ENCODE results near the gene ENTREP3. TPM values are rescaled to one million over a fixed set of nuclear protein-coding genes. Genes with fewer than 3 reads are reported as not detected.

Gene ENTREP3, protein sequence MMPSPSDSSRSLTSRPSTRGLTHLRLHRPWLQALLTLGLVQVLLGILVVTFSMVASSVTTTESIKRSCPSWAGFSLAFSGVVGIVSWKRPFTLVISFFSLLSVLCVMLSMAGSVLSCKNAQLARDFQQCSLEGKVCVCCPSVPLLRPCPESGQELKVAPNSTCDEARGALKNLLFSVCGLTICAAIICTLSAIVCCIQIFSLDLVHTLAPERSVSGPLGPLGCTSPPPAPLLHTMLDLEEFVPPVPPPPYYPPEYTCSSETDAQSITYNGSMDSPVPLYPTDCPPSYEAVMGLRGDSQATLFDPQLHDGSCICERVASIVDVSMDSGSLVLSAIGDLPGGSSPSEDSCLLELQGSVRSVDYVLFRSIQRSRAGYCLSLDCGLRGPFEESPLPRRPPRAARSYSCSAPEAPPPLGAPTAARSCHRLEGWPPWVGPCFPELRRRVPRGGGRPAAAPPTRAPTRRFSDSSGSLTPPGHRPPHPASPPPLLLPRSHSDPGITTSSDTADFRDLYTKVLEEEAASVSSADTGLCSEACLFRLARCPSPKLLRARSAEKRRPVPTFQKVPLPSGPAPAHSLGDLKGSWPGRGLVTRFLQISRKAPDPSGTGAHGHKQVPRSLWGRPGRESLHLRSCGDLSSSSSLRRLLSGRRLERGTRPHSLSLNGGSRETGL
- 13.7 and 14.8 TPM in 2 replicates for total RNA-seq

DNA sequence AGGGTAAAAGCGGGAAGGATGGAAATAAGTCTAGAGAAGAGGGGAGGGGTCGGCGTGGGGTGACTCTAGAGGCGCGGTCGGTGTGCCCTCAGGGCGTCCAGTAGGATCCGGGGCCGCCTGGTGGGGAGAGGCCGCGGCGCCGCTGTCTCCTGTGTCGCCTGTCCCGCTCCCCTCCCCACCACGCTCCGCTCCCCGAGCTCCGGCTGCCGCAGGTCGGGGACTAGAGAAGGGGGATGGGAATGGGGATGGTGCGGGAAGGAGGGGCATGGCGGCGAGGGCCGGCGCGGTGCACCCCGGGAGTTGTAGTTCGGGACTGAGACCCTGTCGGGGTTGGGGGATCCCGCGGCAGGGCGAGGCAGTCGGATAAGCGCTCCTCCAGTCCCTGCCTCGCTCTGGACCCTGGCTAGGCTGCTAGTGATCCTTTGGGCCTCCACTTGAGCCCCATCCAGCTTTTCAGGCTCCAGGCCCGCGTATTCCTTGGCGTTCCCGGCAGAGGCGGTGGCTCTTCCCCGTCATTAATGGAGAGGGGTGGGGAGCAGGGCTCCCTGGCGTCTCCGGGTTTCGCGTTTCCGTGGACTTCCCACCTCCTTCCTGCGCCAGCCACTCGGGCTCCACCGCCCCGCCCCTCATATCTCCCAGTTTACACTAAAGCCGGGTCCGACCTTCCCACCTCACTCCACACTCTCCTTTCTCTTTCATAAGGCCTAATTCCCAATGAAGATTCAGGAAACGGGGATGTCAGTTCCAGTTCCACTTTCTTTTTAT, at the start of gene ENTREP3:
Gene ENTREP3 (minus strand): TSS at position 241 of the 765 bp plus-strand sequence. CDS start 606 bp downstream, outside the sequence.
- TF ChIP-seq, protein P1, sequence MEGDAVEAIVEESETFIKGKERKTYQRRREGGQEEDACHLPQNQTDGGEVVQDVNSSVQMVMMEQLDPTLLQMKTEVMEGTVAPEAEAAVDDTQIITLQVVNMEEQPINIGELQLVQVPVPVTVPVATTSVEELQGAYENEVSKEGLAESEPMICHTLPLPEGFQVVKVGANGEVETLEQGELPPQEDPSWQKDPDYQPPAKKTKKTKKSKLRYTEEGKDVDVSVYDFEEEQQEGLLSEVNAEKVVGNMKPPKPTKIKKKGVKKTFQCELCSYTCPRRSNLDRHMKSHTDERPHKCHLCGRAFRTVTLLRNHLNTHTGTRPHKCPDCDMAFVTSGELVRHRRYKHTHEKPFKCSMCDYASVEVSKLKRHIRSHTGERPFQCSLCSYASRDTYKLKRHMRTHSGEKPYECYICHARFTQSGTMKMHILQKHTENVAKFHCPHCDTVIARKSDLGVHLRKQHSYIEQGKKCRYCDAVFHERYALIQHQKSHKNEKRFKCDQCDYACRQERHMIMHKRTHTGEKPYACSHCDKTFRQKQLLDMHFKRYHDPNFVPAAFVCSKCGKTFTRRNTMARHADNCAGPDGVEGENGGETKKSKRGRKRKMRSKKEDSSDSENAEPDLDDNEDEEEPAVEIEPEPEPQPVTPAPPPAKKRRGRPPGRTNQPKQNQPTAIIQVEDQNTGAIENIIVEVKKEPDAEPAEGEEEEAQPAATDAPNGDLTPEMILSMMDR (IDR thresholded peaks at IDR 0.05), result no peak
- CTCF ChIA-PET, result interaction anchor here (1.4 to 2.0 kb wide), 3 partner anchors 31 to 68 kb away, joined by 3 to 6 read pairs (median 4); no protein-coding TSS in a partner anchor
- Mint-ChIP-seq H3K27me3 (no peaks in the 10 kb centered on the region), H3K9me3 (no peaks in the 10 kb centered on the region), H3K4me3 (peak within 1 kb of the TSS; percentile 84), H3K27ac (peak within 1 kb of the TSS; percentile 53), H3K36me3 (ENCODE audit: low read depth) (peaks cover 39% of the 10 kb centered on the region), H3K4me1 (peaks cover 37% of the 10 kb centered on the region)
- DNase-seq, result peak; percentile 69
- peak; percentile 66 for ATAC-seq (ENCODE audit: low read depth)
- POLR2A ChIA-PET, result interaction anchor here (0.7 to 2.5 kb wide), 6 partner anchors 10 to 428 kb away, joined by 3 to 8 read pairs (median 4); partner anchors contain the start of genes CLK2 and RUSC1
- intact Hi-C loops (cut with micrococcal nuclease), result loop anchor here (1.0 to 10.0 kb wide), 4 partner anchors 11 to 799 kb away; partner anchors contain the start of genes CLK2, LAMTOR2 and UBQLN4

DNA sequence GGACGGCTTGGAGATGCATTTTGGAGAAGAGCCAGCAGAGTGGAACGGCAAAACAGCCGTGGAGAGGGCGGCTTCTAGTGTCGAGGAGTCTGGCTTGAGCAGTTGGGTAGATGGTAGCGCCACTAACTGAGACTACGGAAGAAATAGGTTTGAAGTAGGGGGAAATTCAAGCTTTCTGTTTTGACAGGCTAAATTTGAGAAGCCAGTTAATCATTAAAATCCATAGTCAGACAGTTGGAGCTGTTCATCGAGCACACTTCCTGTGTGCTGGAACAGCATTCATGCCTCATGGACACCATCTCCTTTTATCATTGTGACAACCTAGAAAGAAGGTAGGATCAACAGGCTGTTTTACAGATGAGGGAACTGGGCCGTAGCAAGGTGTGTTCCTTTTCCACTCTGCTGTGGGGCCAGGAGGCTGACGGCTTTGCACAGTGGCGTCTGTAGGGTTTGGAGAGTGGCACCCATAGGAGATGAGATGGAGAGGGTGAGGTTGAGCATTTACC, 49.3 kb upstream of the ENTREP3 start:
- Mint-ChIP-seq H3K4me3 (no peak overlapping the region), H3K27ac (no peak overlapping the region), H3K27me3 (no peaks in the 10 kb centered on the region), H3K9me3 (no peaks in the 10 kb centered on the region), H3K36me3 (ENCODE audit: low read depth) (peaks cover 7% of the 10 kb centered on the region), H3K4me1 (peaks cover 17% of the 10 kb centered on the region)
- POLR2A ChIA-PET, result no interaction called here
- CTCF ChIA-PET, result interaction anchor here (1.3 kb wide), 1 partner anchor 26 kb away, joined by 5 read pairs; no protein-coding TSS in a partner anchor
- TF ChIP-seq, protein P1 (IDR thresholded peaks at IDR 0.05), result no peak
- intact Hi-C loops (cut with micrococcal nuclease), result no loop called here
- DNase-seq (no peak), ATAC-seq (ENCODE audit: low read depth) (no peak)

DNA sequence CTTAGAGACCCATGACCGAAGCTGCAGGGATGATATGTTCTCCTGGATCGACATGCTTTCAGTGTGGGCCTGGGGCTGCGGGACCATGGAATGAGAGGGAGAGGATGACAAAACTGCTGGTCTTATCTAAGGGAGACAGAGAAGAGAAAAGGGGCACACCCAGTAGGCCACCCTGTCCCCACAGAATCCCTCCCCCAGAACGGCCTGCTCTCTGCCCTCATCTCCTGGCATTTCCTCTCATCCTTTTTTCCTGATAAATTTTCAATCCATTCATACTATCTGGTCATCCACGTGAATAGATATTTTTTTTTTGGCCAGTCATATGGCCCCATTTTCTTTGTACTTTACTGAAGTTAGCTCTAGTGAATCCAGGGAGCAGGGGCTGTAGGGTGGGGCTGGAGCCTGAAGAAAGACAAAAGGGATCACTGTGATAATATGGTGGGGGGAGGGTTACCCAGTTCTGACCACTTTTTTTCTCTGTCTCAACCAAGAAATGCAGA, 46.1 kb upstream of the ENTREP3 start, which contains the start of gene PKLR:
Gene PKLR (minus strand): TSS at position 97 of the 500 bp plus-strand sequence. CDS start 43 bp downstream, at position 54.
- H3K4me1 Mint-ChIP-seq, result peaks cover 2% of the 10 kb centered on the region
- CTCF ChIA-PET, result interaction anchor here (0.6 kb wide), 1 partner anchor 20 kb away, joined by 3 read pairs; no protein-coding TSS in a partner anchor
- H3K36me3 Mint-ChIP-seq (ENCODE audit: low read depth), result no peaks in the 10 kb centered on the region
- DNase-seq (no peak), ATAC-seq (ENCODE audit: low read depth) (no peak)
- no peaks in the 10 kb centered on the region for H3K9me3 Mint-ChIP-seq
- POLR2A ChIA-PET, result interaction anchor here (0.6 kb wide), 1 partner anchor 23 kb away, joined by 3 read pairs; no protein-coding TSS in a partner anchor
- no peak within 1 kb of the TSS for H3K4me3 Mint-ChIP-seq
- no peak within 1 kb of the TSS for H3K27ac Mint-ChIP-seq
- TF ChIP-seq, protein P1 (IDR thresholded peaks at IDR 0.05), result no peak
- peaks cover 10% of the 10 kb centered on the region for H3K27me3 Mint-ChIP-seq
- intact Hi-C loops (cut with micrococcal nuclease), result no loop called here

DNA sequence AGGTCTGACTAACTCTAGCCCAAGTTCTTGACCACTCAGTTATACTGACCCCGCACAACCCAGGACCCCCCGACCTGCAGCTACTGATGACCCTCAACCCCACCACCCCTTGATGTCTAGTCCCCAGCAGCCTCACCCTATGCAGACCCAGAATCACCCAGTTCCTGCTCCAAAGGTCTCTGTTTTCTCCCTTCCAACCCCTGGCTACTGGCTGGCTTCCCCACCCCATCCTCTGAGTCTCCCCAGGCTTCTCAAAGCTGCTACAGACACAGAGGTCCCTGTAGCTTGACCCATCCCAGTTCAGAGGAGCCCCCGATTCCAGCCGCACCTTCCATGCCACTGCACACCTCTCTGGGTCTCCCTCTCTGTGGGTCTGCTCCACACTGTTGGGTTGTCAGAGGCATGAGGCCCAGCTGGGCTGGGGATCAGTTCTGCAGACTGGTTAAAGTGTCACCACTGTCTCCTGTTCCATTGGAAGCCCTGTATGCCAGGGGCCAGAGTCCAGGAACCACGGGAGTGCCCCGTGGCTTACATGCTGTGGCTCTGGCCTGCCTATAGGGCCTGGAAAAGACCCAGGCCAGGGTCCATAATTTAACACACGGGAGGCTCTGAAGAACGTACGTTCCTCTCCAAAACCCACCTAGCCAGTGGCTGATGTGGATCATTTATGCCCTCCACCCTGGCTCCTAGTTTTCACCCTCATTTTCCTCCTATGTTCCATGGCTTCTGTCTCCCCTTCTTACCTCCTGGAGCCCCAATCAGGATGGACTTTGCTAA, 45.5 kb upstream of the ENTREP3 start:
- intact Hi-C loops (cut with micrococcal nuclease), result no loop called here
- ATAC-seq (ENCODE audit: low read depth) (no peak), DNase-seq (no peak)
- Mint-ChIP-seq H3K4me1 (peaks cover 3% of the 10 kb centered on the region), H3K4me3 (no peak overlapping the region), H3K27me3 (peaks cover 15% of the 10 kb centered on the region), H3K27ac (no peak overlapping the region), H3K9me3 (no peaks in the 10 kb centered on the region), H3K36me3 (ENCODE audit: low read depth) (no peaks in the 10 kb centered on the region)
- POLR2A ChIA-PET, result no interaction called here
- TF ChIP-seq, protein P1 (IDR thresholded peaks at IDR 0.05), result no peak
- CTCF ChIA-PET, result interaction anchor here (0.8 kb wide), 1 partner anchor 57 kb away, joined by 3 read pairs; no protein-coding TSS in a partner anchor
